HG03378 (cell line): ENCODE data around the gene TWIST2.

Source experiments
- ATAC-seq: cut with Tn5 transposase; IDR thresholded peaks from one replicate; pipeline ENCODE4 v1.9.1; 2021; ENCODE audit warnings: mild to moderate bottlenecking, moderate library complexity; ENCODE audit not compliant: unreplicated experiment

Gene TWIST2

GRCh38 chr2:238888781-238889180 lies 40.9 kb downstream of the TWIST2 start:
- ATAC-seq = no peak

DNA sequence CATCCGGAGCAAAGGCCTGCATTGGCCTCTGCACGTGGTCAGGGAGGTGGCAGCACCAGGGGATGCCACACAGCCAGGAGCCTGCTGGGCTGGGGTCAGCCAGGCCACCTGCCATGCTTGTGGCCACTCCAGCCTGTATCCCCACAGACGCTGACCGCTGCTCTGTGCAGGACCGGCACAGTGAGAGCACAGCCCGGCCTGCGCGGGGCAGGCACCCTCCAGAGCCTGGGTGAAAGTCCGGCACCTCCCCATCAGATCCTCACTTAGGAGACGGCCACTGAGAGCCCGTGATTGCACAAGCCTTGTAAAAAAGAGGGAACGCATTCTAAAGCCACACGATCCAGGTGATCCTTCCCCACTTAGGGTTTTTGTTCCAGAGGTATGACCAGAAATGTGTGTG lies 42.2 kb downstream of the TWIST2 start:
- no peak for ATAC-seq

DNA sequence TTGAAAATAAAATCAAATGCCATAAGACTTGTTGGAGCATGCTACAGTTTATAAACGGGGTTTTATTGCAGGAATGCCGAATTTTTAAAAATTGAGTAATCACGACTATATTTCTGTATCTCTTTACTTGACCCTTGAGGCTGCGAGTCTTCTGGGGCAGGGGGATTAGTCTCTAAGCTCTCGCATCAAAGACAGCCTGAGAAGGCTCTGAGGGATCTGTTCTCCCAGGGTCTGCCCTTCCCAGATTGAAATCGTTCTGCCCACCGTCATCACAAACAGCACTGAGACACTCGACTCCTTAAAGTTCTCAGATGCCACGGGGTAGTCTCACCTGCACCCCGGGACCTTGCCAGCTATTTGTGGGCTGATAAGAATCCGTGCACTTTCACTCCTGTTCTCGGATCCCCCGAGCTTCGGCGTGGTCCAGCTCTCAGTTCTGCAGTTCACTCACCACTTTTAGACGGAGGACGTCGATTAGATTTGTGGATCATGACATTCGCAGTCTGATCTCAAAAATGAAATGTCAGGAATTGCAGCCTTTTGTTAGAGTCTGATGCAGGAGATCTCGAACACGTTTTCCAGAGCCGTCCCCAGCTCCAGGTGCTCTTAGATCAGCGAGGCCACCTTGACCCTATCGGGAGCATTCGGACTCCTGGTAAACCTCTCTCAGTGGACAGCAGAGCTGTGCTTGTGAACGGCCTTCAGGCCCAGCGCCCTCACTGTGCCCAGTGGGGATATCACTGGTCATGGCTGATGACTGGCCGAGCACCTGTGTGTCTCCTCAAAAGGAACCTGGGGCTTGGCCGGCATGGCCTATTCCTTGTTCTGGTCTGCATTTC lies 43.0 kb downstream of the TWIST2 start:
- ATAC-seq = no peak

- ATAC-seq = no peak
Measured at GRCh38 chr2:238891457-238892203, 43.7 kb downstream of the TWIST2 start.

DNA sequence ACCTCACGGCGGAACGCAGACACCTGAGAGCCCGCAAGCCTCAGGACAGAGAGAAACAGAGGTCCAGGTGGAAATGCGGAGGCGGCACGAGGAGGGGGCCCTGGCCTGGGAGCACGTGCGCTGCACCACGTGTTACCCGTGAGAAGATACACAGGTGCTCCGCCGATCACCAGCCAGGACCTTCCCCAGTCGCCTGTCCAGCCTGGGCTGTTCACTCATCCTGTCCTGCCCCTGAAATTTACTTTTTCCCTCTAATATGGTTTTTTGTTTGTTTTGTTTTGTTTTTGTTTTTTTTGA lies 44.3 kb downstream of the TWIST2 start:
- ATAC-seq = no peak

- no peak for ATAC-seq
Measured at GRCh38 chr2:238892796-238893195, 44.9 kb downstream of the TWIST2 start.

GRCh38 chr2:238893349-238894000 lies 45.6 kb downstream of the TWIST2 start:
- ATAC-seq = no peak

GRCh38 chr2:238894226-238894949 lies 46.5 kb downstream of the TWIST2 start:
- no peak for ATAC-seq

DNA sequence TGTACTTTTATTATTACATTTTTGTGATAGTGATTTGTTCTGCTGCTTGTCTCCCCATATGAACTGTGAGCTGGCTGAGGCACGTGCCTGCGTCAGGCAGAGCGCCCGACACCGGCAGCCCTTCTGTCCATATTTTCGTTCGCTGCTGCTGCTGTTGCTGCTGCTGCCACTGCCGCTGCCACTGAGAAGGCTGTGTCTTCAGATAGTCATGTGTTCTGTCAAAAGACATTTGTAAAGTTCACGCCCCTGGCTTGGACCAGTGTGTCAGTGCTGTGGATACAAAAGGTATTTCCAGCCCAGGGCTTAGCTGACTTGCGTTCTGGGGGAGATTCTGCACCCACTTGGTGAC lies 47.0 kb downstream of the TWIST2 start:
- no peak for ATAC-seq

GRCh38 chr2:238895361-238895882 lies 47.5 kb downstream of the TWIST2 start:
- ATAC-seq = no peak

GRCh38 chr2:238895891-238896600 lies 48.2 kb downstream of the TWIST2 start:
- ATAC-seq = no peak

- no peak for ATAC-seq
Measured at GRCh38 chr2:238896641-238897040, 48.8 kb downstream of the TWIST2 start.

DNA sequence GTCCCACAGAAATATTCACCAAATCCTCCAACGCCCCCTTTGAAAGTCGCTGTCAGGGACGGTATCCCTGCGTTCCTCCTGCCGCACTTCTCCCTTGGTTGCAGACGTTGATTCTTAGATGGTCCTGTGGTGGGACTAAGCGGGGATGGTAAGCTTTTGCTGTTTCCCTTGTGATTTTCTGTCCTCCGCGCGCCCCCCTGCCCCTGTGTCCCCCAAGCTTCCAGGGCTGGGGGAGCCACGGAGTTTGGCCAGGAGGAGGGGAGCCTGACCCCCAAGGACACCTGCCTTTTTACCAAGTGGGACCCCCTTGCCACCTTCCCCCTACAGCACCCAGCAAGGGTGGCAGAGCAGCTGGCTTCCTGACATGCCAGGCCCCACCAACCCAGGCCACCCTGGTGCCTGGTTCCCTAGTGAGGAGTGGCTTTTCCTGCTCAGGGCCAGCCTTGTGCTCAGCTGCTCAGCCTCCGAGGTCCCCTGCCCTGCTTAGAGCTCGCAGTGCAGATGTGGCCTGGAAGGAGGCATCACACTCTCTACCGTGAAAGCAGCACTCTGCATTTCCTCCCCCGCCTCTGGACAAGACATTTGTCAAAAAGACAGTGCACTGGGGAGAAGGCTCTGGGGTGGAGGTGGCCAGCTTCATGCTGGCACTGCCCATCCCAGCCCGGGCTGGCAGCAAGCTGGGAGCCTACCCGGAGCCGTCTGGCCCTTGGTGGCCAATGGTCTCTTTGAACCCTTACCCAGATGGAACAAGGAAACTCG lies 49.4 kb downstream of the TWIST2 start:
- ATAC-seq = no peak

DNA sequence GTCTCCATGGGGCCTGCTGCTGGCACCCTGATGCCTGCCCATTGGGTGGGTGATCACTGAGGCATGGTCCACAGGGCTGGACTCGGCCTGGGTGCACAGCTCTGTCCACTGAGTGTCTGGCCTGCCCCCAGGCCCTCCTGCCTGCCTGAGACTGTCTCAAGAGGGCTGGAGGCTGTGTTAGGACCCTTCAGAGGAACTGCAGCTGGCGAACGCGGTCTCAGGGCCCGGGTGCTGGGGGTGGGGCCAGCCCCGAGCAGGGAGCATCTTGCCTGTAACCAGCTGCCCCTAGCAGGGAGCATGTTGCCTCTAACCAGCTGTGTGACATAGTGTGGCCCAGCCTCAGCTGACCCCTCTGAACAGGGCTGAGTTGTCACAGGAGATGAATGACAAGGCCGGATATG lies 50.0 kb downstream of the TWIST2 start:
- no peak for ATAC-seq

DNA sequence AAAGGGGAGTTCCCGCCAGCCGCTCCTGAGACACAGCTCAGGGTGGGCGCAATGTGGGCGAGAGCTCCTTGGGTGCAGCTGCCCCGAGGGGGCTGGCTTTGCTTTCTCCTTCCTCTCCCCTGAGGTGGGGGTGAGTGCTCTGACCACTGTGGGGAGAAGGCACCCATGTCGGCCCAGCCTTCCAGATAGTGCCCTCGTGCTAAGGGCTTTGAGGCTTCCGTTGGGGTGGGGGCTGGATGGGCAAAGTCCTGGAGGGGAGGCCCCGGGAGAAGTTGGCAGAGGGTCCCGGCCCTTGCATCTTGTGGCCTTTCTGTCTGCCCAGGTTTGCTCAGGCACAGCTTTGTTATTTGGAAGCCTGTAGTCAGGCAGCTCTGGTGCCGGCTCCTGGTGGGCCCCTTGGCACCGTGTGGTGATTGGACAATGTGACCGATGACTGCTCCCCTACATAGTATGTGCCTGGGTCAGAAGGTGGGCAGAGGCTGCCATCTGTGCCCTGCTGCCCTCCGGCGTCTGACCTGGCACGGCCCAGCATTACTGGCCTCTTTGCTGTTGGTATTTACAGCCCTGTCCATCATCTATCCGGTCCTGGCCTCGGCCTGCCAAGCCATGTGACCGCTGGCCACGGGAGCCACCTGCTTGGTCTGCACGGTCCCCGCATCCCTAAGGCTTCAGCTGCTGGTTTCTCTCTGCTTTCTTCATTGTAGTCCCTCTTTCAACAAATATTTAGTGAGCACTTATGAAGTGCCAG lies 50.8 kb downstream of the TWIST2 start:
- no peak for ATAC-seq

- ATAC-seq = no peak
Measured at GRCh38 chr2:238899386-238899785, 51.5 kb downstream of the TWIST2 start.

- no peak for ATAC-seq
Measured at GRCh38 chr2:238900511-238900910, 52.6 kb downstream of the TWIST2 start.

GRCh38 chr2:238901461-238902057 lies 53.7 kb downstream of the TWIST2 start:
- ATAC-seq = no peak

- no peak for ATAC-seq
Measured at GRCh38 chr2:238902285-238902684, 54.4 kb downstream of the TWIST2 start.
